ENCODE results near the gene CSNK2B. TPM values are rescaled to one million over a fixed set of nuclear protein-coding genes. Genes with fewer than 3 reads are reported as not detected.

CSNK2B gene
- total and polyA plus RNA-seq, 9 of the 15 experiments (the other 6 are each of a cell fraction or from before 2014, with no cell fraction given), result 120 to 1,126 (median 529) TPM

- TF ChIP-seq HBP1 (CRISPR knock-in tag; IDR thresholded peaks at IDR 0.05) (0 out of 2 replicates have a peak, but pooled peaks have one; percentile 8), ZNF507 (tag; conservative IDR thresholded peaks at IDR 0.05) (no peak), GATA2 (CRISPR knock-in tag; IDR thresholded peaks at IDR 0.05) (no peak), HNRNPH1 (optimal IDR thresholded peaks at IDR 0.05; ENCODE audit: low read depth, low read length) (no peak), PHF8 (IDR thresholded peaks at IDR 0.05; ENCODE audit: borderline replicate concordance, low read length) (peak; percentile 98; the same call in 1 of the 2 replicates), HDGF (IDR thresholded peaks at IDR 0.05) (peak; percentile 59; the same call in 1 of the 2 replicates), HLTF (IDR thresholded peaks at IDR 0.05) (no peak), MBD1 (CRISPR knock-in tag; IDR thresholded peaks at IDR 0.05) (no peak), SIX5 (IDR thresholded peaks at IDR 0.05; ENCODE audit: borderline replicate concordance in 1 of 2, insufficient read depth in 1 of 2, low read depth in 1 of 2, low read length in 2 of 2) (0 out of 4 replicates have a peak, but pooled peaks of 1 of the 2 experiments have one; percentile 2), PHB (CRISPR knock-in tag; IDR thresholded peaks at IDR 0.05) (peak; percentile 99), NBN (IDR thresholded peaks at IDR 0.05; ENCODE audit: low read depth) (peak; percentile 56; the same call in 1 of the 2 replicates), FOXA3 (CRISPR knock-in tag; conservative IDR thresholded peaks at IDR 0.05 in 1 of 2, IDR thresholded peaks at IDR 0.05 in 1 of 2) (peak; percentile 13 to 60; a peak in 2 of 4 replicates), MYBL2 (IDR thresholded peaks at IDR 0.05; ENCODE audit: low read depth) (no peak), MYBL2 (CRISPR knock-in tag; IDR thresholded peaks at IDR 0.05; ENCODE audit: borderline replicate concordance) (no peak), ZBTB33 (CRISPR knock-in tag; IDR thresholded peaks at IDR 0.05) (0 out of 2 replicates have a peak, but pooled peaks have one; percentile 35), HIVEP1 (CRISPR knock-in tag; IDR thresholded peaks at IDR 0.05) (0 out of 2 replicates have a peak, but pooled peaks have one; percentile 43), POLR2A (conservative IDR thresholded peaks at IDR 0.05) (peak; percentile 93), KDM1A (IDR thresholded peaks at IDR 0.05) (no peak), ZNF212 (CRISPR knock-in tag; IDR thresholded peaks at IDR 0.05) (peak; percentile 89; the same call in 1 of the 2 replicates), ZFP36 (IDR thresholded peaks at IDR 0.05; ENCODE audit: low read depth, low read length, partially characterized antibody) (no peak)
Observed at GRCh38 chr6:31660381-31661261, 5.3 kb upstream of the CSNK2B start, which contains the start of gene C6orf47 (continued).
